HepG2 (cell line): ENCODE measurements around the gene SPHK1. TPM values are rescaled to one million over a fixed set of nuclear protein-coding genes. Genes with fewer than 3 reads are reported as not detected.
A peak's percentile ranks its signal among the peaks of the same experiment; 100 is the strongest.

Source experiments
- HNRNPL ChIP-seq: fragments of 200-400 bp; formaldehyde crosslinking; IDR thresholded peaks from 2 replicates; pipeline ENCODE4 v1.6.1; 2017; ENCODE audit warnings: mild to moderate bottlenecking, low read depth, low read length
- NKX3-1 ChIP-seq: sonication (generic); formaldehyde crosslinking; IDR thresholded peaks from 2 replicates; pipeline ENCODE4 v1.5.0; 2020; ENCODE audit warnings: missing genetic modification reagents
- RFXAP ChIP-seq: sonication (generic); formaldehyde crosslinking; IDR thresholded peaks from 2 replicates; pipeline ENCODE4 v1.4.0; 2020; ENCODE audit warnings: missing genetic modification reagents, borderline replicate concordance
- WIZ ChIP-seq: sonication (generic); formaldehyde crosslinking; IDR thresholded peaks from 2 replicates; pipeline ENCODE4 v1.5.1; 2020; ENCODE audit warnings: mild to moderate bottlenecking, missing genetic modification reagents
- ZNF224 ChIP-seq: sonication (generic); formaldehyde crosslinking; IDR thresholded peaks from 2 replicates; pipeline ENCODE4 v1.5.0; 2020; ENCODE audit warnings: mild to moderate bottlenecking, missing genetic modification reagents
- ZNF446 ChIP-seq: sonication (generic); formaldehyde crosslinking; IDR thresholded peaks from 2 replicates; pipeline ENCODE4 v1.5.0; 2020; ENCODE audit warnings: mild to moderate bottlenecking, missing genetic modification reagents
- ZNF605 ChIP-seq: sonication (generic); formaldehyde crosslinking; IDR thresholded peaks from 2 replicates; pipeline ENCODE4 v1.8.0; 2022; ENCODE audit warnings: mild to moderate bottlenecking, missing genetic modification reagents
- polyA plus RNA-seq, 8 experiments: library from polyadenylated mRNA; depleted of rRNA in 3 of 8; stranded (reverse) in 7 of 8; unstranded in 1 of 8; fragments of >200 nt; fragmentation: Illumina TruSeq in 4 of 8; extraction: Trizol in 4 of 8; gene quantifications; 2 replicates each; pipeline versions ENCODE4 v1.2.1 to v1.2.3, GENCODE V29; 2011 to 2016; ENCODE audit warnings: low read depth in 4 of 8, missing spikeins in 1 of 8, mixed read lengths in 1 of 8; ENCODE audit not compliant: insufficient read depth in 1 of 8
- total RNA-seq, 5 experiments: library from RNA; depleted of rRNA; stranded (reverse); fragments of >200 nt; fragmentation: Illumina TruSeq; extraction: Trizol; gene quantifications; 2 replicates each; pipeline ENCODE4 v1.2.3, GENCODE V29; 2016; ENCODE audit warnings: low read depth in 1 of 5
- TF ChIP-seq, protein P1 (sequence below): sonication (generic); formaldehyde crosslinking; IDR thresholded peaks from 2 replicates; pipeline ENCODE4 v1.5.0; 2020; ENCODE audit warnings: mild to moderate bottlenecking, missing genetic modification reagents, moderate library complexity
- TF ChIP-seq, protein P2 (sequence below), 2 experiments: sonication (generic) in 1 of 2; formaldehyde crosslinking in 1 of 2; IDR thresholded peaks; 2 replicates each; pipeline versions ENCODE4 v1.4.0 to v1.6.1; 2018 to 2020; ENCODE audit warnings: missing genetic modification reagents in 2 of 2, borderline replicate concordance in 1 of 2, low read depth in 1 of 2, mild to moderate bottlenecking in 1 of 2, missing biosample characterization in 1 of 2
- TF ChIP-seq, protein P3 (sequence below): sonication (generic); formaldehyde crosslinking; IDR thresholded peaks from 2 replicates; pipeline ENCODE4 v1.4.0; 2020; ENCODE audit warnings: low read depth, missing genetic modification reagents
- TF ChIP-seq, protein P4 (sequence below): sonication (generic); formaldehyde crosslinking; IDR thresholded peaks from 2 replicates; pipeline ENCODE4 v1.4.0; 2020; ENCODE audit warnings: missing genetic modification reagents
- TF ChIP-seq, protein P5 (sequence below): sonication (generic); formaldehyde crosslinking; conservative IDR thresholded peaks from 2 replicates; pipeline ENCODE4 v1.8.1; 2023; ENCODE audit warnings: missing genetic modification reagents

The SPHK1 gene
- total and polyA plus RNA-seq, 2 of the 13 experiments (the other 11 are each of a cell fraction or from before 2014, with no cell fraction given): 129 to 160 TPM

DNA sequence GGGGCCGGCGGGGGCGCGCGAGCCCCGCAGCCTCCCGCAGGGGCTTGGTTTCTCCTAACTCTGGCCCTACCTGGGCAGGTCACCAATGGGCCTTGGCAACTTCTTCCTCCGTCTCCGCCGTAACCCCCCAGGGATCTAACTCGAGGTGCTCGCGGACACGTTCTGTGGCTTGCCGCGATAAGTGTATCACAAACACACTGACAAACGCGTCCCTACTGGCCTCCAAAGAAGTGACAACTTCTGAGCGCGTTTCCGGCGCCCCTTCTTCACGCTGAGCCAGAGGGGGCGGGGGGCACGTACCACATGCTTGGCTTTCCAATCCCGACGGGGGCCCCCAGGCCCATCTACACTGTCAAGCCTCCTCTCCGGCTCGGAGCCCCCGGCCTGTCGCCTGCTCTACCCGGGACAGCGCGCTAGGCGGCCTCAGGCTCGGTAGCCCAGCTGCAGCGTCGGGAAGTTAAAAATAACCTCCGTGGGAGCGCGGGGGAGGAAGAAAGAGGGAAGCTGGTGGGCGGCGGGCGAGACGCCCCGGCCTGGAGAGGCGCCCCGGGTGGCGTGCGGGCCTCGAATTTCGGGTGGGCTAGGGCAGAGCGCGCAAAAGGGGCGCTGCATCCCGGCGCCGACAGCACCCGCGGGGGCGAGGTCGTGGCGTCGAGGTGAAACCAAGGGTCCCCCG is 725 bp upstream of the SPHK1 start (continued):
- peak; percentile 89 for TF ChIP-seq ZNF446 (CRISPR knock-in tag)
- TF ChIP-seq, protein P1, sequence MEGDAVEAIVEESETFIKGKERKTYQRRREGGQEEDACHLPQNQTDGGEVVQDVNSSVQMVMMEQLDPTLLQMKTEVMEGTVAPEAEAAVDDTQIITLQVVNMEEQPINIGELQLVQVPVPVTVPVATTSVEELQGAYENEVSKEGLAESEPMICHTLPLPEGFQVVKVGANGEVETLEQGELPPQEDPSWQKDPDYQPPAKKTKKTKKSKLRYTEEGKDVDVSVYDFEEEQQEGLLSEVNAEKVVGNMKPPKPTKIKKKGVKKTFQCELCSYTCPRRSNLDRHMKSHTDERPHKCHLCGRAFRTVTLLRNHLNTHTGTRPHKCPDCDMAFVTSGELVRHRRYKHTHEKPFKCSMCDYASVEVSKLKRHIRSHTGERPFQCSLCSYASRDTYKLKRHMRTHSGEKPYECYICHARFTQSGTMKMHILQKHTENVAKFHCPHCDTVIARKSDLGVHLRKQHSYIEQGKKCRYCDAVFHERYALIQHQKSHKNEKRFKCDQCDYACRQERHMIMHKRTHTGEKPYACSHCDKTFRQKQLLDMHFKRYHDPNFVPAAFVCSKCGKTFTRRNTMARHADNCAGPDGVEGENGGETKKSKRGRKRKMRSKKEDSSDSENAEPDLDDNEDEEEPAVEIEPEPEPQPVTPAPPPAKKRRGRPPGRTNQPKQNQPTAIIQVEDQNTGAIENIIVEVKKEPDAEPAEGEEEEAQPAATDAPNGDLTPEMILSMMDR (CRISPR knock-in tag): peak; percentile 18; the same call in 1 of the 2 replicates
- TF ChIP-seq HNRNPL: peak; percentile 80; the same call in 1 of the 2 replicates
- TF ChIP-seq, protein P2, sequence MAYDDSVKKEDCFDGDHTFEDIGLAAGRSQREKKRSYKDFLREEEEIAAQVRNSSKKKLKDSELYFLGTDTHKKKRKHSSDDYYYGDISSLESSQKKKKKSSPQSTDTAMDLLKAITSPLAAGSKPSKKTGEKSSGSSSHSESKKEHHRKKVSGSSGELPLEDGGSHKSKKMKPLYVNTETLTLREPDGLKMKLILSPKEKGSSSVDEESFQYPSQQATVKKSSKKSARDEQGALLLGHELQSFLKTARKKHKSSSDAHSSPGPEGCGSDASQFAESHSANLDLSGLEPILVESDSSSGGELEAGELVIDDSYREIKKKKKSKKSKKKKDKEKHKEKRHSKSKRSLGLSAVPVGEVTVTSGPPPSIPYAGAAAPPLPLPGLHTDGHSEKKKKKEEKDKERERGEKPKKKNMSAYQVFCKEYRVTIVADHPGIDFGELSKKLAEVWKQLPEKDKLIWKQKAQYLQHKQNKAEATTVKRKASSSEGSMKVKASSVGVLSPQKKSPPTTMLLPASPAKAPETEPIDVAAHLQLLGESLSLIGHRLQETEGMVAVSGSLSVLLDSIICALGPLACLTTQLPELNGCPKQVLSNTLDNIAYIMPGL (CRISPR knock-in tag; IDR thresholded peaks at IDR 0.05; ENCODE audit: borderline replicate concordance in 1 of 2, low read depth in 1 of 2): peak; percentile 14 to 72; a peak in 3 of 4 replicates
- TF ChIP-seq ZNF224 (CRISPR knock-in tag): no peak; the same call in 1 of the 2 replicates
- TF ChIP-seq, protein P3, sequence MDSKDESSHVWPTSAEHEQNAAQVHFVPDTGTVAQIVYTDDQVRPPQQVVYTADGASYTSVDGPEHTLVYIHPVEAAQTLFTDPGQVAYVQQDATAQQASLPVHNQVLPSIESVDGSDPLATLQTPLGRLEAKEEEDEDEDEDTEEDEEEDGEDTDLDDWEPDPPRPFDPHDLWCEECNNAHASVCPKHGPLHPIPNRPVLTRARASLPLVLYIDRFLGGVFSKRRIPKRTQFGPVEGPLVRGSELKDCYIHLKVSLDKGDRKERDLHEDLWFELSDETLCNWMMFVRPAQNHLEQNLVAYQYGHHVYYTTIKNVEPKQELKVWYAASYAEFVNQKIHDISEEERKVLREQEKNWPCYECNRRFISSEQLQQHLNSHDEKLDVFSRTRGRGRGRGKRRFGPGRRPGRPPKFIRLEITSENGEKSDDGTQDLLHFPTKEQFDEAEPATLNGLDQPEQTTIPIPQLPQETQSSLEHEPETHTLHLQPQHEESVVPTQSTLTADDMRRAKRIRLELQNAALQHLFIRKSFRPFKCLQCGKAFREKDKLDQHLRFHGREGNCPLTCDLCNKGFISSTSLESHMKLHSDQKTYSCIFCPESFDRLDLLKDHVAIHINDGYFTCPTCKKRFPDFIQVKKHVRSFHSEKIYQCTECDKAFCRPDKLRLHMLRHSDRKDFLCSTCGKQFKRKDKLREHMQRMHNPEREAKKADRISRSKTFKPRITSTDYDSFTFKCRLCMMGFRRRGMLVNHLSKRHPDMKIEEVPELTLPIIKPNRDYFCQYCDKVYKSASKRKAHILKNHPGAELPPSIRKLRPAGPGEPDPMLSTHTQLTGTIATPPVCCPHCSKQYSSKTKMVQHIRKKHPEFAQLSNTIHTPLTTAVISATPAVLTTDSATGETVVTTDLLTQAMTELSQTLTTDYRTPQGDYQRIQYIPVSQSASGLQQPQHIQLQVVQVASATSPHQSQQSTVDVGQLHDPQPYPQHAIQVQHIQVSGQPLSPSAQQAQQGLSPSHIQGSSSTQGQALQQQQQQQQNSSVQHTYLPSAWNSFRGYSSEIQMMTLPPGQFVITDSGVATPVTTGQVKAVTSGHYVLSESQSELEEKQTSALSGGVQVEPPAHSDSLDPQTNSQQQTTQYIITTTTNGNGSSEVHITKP (CRISPR knock-in tag): no peak
- TF ChIP-seq ZNF605 (CRISPR knock-in tag): peak; percentile 52
- TF ChIP-seq, protein P4, sequence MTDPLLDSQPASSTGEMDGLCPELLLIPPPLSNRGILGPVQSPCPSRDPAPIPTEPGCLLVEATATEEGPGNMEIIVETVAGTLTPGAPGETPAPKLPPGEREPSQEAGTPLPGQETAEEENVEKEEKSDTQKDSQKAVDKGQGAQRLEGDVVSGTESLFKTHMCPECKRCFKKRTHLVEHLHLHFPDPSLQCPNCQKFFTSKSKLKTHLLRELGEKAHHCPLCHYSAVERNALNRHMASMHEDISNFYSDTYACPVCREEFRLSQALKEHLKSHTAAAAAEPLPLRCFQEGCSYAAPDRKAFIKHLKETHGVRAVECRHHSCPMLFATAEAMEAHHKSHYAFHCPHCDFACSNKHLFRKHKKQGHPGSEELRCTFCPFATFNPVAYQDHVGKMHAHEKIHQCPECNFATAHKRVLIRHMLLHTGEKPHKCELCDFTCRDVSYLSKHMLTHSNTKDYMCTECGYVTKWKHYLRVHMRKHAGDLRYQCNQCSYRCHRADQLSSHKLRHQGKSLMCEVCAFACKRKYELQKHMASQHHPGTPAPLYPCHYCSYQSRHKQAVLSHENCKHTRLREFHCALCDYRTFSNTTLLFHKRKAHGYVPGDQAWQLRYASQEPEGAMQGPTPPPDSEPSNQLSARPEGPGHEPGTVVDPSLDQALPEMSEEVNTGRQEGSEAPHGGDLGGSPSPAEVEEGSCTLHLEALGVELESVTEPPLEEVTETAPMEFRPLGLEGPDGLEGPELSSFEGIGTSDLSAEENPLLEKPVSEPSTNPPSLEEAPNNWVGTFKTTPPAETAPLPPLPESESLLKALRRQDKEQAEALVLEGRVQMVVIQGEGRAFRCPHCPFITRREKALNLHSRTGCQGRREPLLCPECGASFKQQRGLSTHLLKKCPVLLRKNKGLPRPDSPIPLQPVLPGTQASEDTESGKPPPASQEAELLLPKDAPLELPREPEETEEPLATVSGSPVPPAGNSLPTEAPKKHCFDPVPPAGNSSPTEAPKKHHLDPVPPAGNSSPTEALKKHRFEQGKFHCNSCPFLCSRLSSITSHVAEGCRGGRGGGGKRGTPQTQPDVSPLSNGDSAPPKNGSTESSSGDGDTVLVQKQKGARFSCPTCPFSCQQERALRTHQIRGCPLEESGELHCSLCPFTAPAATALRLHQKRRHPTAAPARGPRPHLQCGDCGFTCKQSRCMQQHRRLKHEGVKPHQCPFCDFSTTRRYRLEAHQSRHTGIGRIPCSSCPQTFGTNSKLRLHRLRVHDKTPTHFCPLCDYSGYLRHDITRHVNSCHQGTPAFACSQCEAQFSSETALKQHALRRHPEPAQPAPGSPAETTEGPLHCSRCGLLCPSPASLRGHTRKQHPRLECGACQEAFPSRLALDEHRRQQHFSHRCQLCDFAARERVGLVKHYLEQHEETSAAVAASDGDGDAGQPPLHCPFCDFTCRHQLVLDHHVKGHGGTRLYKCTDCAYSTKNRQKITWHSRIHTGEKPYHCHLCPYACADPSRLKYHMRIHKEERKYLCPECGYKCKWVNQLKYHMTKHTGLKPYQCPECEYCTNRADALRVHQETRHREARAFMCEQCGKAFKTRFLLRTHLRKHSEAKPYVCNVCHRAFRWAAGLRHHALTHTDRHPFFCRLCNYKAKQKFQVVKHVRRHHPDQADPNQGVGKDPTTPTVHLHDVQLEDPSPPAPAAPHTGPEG (CRISPR knock-in tag): peak; percentile 1; the same call in 1 of the 2 replicates
- TF ChIP-seq NKX3-1 (CRISPR knock-in tag): peak; percentile 19; the same call in 1 of the 2 replicates
- TF ChIP-seq, protein P5, sequence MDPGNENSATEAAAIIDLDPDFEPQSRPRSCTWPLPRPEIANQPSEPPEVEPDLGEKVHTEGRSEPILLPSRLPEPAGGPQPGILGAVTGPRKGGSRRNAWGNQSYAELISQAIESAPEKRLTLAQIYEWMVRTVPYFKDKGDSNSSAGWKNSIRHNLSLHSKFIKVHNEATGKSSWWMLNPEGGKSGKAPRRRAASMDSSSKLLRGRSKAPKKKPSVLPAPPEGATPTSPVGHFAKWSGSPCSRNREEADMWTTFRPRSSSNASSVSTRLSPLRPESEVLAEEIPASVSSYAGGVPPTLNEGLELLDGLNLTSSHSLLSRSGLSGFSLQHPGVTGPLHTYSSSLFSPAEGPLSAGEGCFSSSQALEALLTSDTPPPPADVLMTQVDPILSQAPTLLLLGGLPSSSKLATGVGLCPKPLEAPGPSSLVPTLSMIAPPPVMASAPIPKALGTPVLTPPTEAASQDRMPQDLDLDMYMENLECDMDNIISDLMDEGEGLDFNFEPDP: 0 out of 2 replicates have a peak, but pooled peaks have one; percentile 23
- TF ChIP-seq WIZ: no peak
- TF ChIP-seq RFXAP (CRISPR knock-in tag): peak; percentile 41; the same call in 1 of the 2 replicates
